IPS-18a (cell line): ENCODE data around the gene ROCK2.
"Not testable (repeated sequence)": the region's sequence is repeated elsewhere in the genome, so short reads cannot be mapped to it uniquely, and the experiment has no call there.

Experiments used
- H3K27ac ChIP-seq: one replicate; pipeline ENCODE4 v1.5.1; 2013; ENCODE audit warnings: low read length
- H3K27me3 ChIP-seq: one replicate; pipeline ENCODE4 v1.6.1; 2013; ENCODE audit warnings: mild to moderate bottlenecking, low read length; ENCODE audit not compliant: control insufficient read depth, insufficient read depth
- H3K36me3 ChIP-seq: one replicate; pipeline ENCODE4 v1.6.1; 2013; ENCODE audit warnings: low read depth, low read length; ENCODE audit not compliant: control insufficient read depth
- H3K4me1 ChIP-seq: one replicate; pipeline ENCODE4 v1.6.1; 2013; ENCODE audit warnings: low read depth, low read length; ENCODE audit not compliant: control insufficient read depth
- H3K4me3 ChIP-seq: one replicate; pipeline ENCODE4 v1.5.1; 2013; ENCODE audit warnings: low read length
- H3K9ac ChIP-seq: one replicate; pipeline ENCODE4 v1.6.1; 2013; ENCODE audit warnings: mild to moderate bottlenecking, low read length, moderate library complexity
- H3K9me3 ChIP-seq: one replicate; pipeline ENCODE4 v1.6.1; 2013; ENCODE audit warnings: low read depth, low read length; ENCODE audit not compliant: control insufficient read depth

ROCK2 gene

GRCh38 chr2:11333427-11334183 lies 10.8 kb downstream of the ROCK2 start:
- H3K27ac ChIP-seq = no peak overlapping the region
- no peak overlapping the region for H3K4me3 ChIP-seq
- H3K27me3 ChIP-seq = no peaks in the 10 kb centered on the region
- H3K4me1 ChIP-seq = no peaks in the 10 kb centered on the region
- no peaks in the 10 kb centered on the region for H3K36me3 ChIP-seq
- no peak overlapping the region for H3K9ac ChIP-seq
- no peaks in the 10 kb centered on the region for H3K9me3 ChIP-seq

- no peaks in the 10 kb centered on the region for H3K4me1 ChIP-seq
- H3K36me3 ChIP-seq = no peaks in the 10 kb centered on the region
- H3K4me3 ChIP-seq = no peak overlapping the region
- no peaks in the 10 kb centered on the region for H3K9me3 ChIP-seq
- no peak overlapping the region for H3K27ac ChIP-seq
- no peak overlapping the region for H3K9ac ChIP-seq
- no peaks in the 10 kb centered on the region for H3K27me3 ChIP-seq
Measured at GRCh38 chr2:11332596-11332995, 11.8 kb downstream of the ROCK2 start.

GRCh38 chr2:11330457-11331142 lies 13.8 kb downstream of the ROCK2 start:
- no peaks in the 10 kb centered on the region for H3K9me3 ChIP-seq
- no peak overlapping the region for H3K27ac ChIP-seq
- no peak overlapping the region for H3K4me3 ChIP-seq
- H3K4me1 ChIP-seq = peaks cover 9% of the 10 kb centered on the region
- no peaks in the 10 kb centered on the region for H3K36me3 ChIP-seq
- no peak overlapping the region for H3K9ac ChIP-seq
- H3K27me3 ChIP-seq = no peaks in the 10 kb centered on the region

- no peak overlapping the region for H3K27ac ChIP-seq
- H3K9ac ChIP-seq = no peak overlapping the region
- no peak overlapping the region for H3K4me3 ChIP-seq
- H3K9me3 ChIP-seq = no peaks in the 10 kb centered on the region
- H3K4me1 ChIP-seq = peaks cover 9% of the 10 kb centered on the region
- H3K27me3 ChIP-seq = no peaks in the 10 kb centered on the region
- H3K36me3 ChIP-seq = no peaks in the 10 kb centered on the region
Measured at GRCh38 chr2:11329776-11330175, 14.7 kb downstream of the ROCK2 start.

- not testable (repeated sequence) for H3K36me3 ChIP-seq, H3K9me3 ChIP-seq, H3K27ac ChIP-seq, H3K4me1 ChIP-seq, H3K27me3 ChIP-seq, H3K4me3 ChIP-seq, H3K9ac ChIP-seq
Measured at GRCh38 chr2:11328522-11328921, 15.9 kb downstream of the ROCK2 start.

- Histone ChIP-seq H3K4me1 (peaks cover 9% of the 10 kb centered on the region), H3K9me3 (no peaks in the 10 kb centered on the region), H3K9ac (no peak overlapping the region)
Measured at GRCh38 chr2:11327871-11328270, 16.6 kb downstream of the ROCK2 start.

GRCh38 chr2:11326677-11327211 lies 17.7 kb downstream of the ROCK2 start:
- no peaks in the 10 kb centered on the region for H3K9me3 ChIP-seq
- no peaks in the 10 kb centered on the region for H3K36me3 ChIP-seq
- H3K4me1 ChIP-seq = peaks cover 9% of the 10 kb centered on the region
- no peaks in the 10 kb centered on the region for H3K27me3 ChIP-seq
- no peak overlapping the region for H3K27ac ChIP-seq
- no peak overlapping the region for H3K4me3 ChIP-seq
- H3K9ac ChIP-seq = no peak overlapping the region

More at GRCh38 chr2:11327871-11328270, 16.6 kb downstream of the ROCK2 start:
- Histone ChIP-seq H3K4me3 (no peak overlapping the region), H3K27me3 (no peaks in the 10 kb centered on the region), H3K27ac (no peak overlapping the region), H3K36me3 (no peaks in the 10 kb centered on the region)

GRCh38 chr2:11325961-11326676 lies 18.3 kb downstream of the ROCK2 start:
- H3K27ac ChIP-seq = no peak overlapping the region
- H3K27me3 ChIP-seq = no peaks in the 10 kb centered on the region
- H3K4me1 ChIP-seq = peaks cover 9% of the 10 kb centered on the region
- no peak overlapping the region for H3K4me3 ChIP-seq
- H3K9me3 ChIP-seq = no peaks in the 10 kb centered on the region
- no peaks in the 10 kb centered on the region for H3K36me3 ChIP-seq
- H3K9ac ChIP-seq = no peak overlapping the region

- no peaks in the 10 kb centered on the region for H3K27me3 ChIP-seq
- peaks cover 5% of the 10 kb centered on the region for H3K4me1 ChIP-seq
- no peak overlapping the region for H3K9ac ChIP-seq
- no peak overlapping the region for H3K27ac ChIP-seq
- H3K9me3 ChIP-seq = no peaks in the 10 kb centered on the region
- H3K4me3 ChIP-seq = no peak overlapping the region
- no peaks in the 10 kb centered on the region for H3K36me3 ChIP-seq
Measured at GRCh38 chr2:11321847-11322246, 22.6 kb downstream of the ROCK2 start.

GRCh38 chr2:11320698-11321492 lies 23.5 kb downstream of the ROCK2 start:
- Histone ChIP-seq H3K4me1 (no peaks in the 10 kb centered on the region), H3K9me3 (no peaks in the 10 kb centered on the region), H3K9ac (no peak overlapping the region), H3K4me3 (no peak overlapping the region), H3K27me3 (no peaks in the 10 kb centered on the region), H3K27ac (no peak overlapping the region), H3K36me3 (no peaks in the 10 kb centered on the region)

GRCh38 chr2:11319939-11320338 lies 24.5 kb downstream of the ROCK2 start:
- no peak overlapping the region for H3K9ac ChIP-seq
- no peaks in the 10 kb centered on the region for H3K27me3 ChIP-seq
- H3K27ac ChIP-seq = no peak overlapping the region
- H3K36me3 ChIP-seq = no peaks in the 10 kb centered on the region
- H3K4me3 ChIP-seq = no peak overlapping the region
- no peaks in the 10 kb centered on the region for H3K4me1 ChIP-seq
- H3K9me3 ChIP-seq = no peaks in the 10 kb centered on the region
